Measurements from ENCODE around the gene LONRF2. TPM values are rescaled to one million over a fixed set of nuclear protein-coding genes. Genes with fewer than 3 reads are reported as not detected.

The LONRF2 gene
- total and polyA plus RNA-seq, 2 donors: 0.24 to 0.62 TPM

DNA sequence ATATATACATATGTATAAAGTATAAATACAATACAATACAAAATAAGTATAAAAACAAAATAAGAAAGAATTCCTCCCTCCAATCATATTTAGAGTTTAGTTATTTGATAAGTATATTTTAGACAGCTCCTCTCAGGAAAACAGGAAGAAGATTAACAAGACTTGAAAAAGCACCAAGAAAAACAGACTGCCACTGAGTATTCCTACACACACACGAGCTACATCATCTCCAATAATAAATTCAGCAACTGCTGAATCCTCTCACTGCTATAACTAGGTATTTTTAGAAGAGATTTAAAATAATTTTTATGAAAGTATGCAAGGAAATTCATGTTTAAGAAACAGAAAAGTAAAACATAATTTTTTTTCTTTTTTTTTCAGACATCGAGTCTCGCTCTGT lies 13.0 kb downstream of the LONRF2 start:
- no peak for DNase-seq (ENCODE audit: low read depth in 6 of 9, low spot score in 9 of 9)
- Histone ChIP-seq H3K4me3 (ENCODE audit: low read length in 2 of 2) (no peak overlapping the region), H3K27me3 (ENCODE audit: control insufficient read depth in 2 of 2, insufficient read depth in 1 of 2, low read length in 1 of 2) (no peaks in the 10 kb centered on the region), H3K9me3 (ENCODE audit: control insufficient read depth in 2 of 2, insufficient read depth in 1 of 2, low read length in 1 of 2) (no peaks in the 10 kb centered on the region), H3K36me3 (ENCODE audit: control insufficient read depth in 2 of 2, insufficient read depth in 2 of 2, low read length in 1 of 2) (no peaks in the 10 kb centered on the region), H3K27ac (ENCODE audit: low read depth in 1 of 2, low read length in 1 of 2) (no peak overlapping the region), H3K4me1 (ENCODE audit: control insufficient read depth in 2 of 2, insufficient read depth in 2 of 2, low read length in 2 of 2) (no peaks in the 10 kb centered on the region)
- 97% methylated on average over 3 of the region's 3 CpGs for WGBS

DNA sequence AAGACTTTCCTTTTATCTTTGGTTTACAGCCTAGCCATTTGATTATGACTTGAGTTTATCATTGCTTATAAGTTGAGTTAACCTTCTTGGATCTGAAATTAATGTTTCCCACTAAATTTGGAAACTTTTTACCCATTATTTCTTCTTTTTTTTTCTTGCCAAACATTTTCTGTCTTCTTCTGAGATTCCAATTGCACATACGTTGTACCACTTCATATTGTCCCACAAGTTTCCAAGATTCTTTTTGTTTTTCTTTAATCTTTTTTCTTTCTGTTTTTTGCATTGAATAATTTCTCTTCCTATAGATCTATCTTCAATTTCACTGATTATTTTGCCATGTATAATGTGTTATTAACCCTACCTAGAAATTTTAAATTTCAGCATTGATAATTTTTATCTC lies 18.6 kb downstream of the LONRF2 start:
- Histone ChIP-seq H3K36me3 (ENCODE audit: control insufficient read depth in 2 of 2, insufficient read depth in 2 of 2, low read length in 1 of 2) (no peaks in the 10 kb centered on the region), H3K4me3 (ENCODE audit: low read length in 2 of 2) (no peak overlapping the region), H3K27ac (ENCODE audit: low read depth in 1 of 2, low read length in 1 of 2) (no peak overlapping the region), H3K27me3 (ENCODE audit: control insufficient read depth in 2 of 2, insufficient read depth in 1 of 2, low read length in 1 of 2) (peaks cover 0 to under 1% of the 10 kb centered on the region in 2 donors), H3K4me1 (ENCODE audit: control insufficient read depth in 2 of 2, insufficient read depth in 2 of 2, low read length in 2 of 2) (no peaks in the 10 kb centered on the region), H3K9me3 (ENCODE audit: control insufficient read depth in 2 of 2, insufficient read depth in 1 of 2, low read length in 1 of 2) (no peaks in the 10 kb centered on the region)
- no peak for DNase-seq (ENCODE audit: low read depth in 6 of 9, low spot score in 9 of 9)
- 98% methylated on average over 1 of the region's 1 CpG for WGBS

DNA sequence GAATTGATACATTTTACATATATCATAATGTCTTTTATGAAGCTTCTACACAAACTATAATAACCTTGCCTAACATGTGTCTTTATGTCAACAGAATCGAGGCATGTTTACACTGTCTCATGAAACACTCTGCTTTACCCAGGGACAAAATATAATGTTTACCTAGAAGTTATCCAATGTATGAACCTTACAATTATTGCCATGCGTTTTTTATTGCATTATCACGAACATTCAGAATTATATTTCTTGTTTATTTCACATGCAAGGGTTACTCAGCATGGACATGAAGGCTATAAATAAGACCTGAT lies 19.8 kb downstream of the LONRF2 start:
- Histone ChIP-seq H3K4me3 (ENCODE audit: low read length in 2 of 2) (no peak overlapping the region), H3K27ac (ENCODE audit: low read depth in 1 of 2, low read length in 1 of 2) (no peak overlapping the region), H3K9me3 (ENCODE audit: control insufficient read depth in 2 of 2, insufficient read depth in 1 of 2, low read length in 1 of 2) (no peaks in the 10 kb centered on the region), H3K4me1 (ENCODE audit: control insufficient read depth in 2 of 2, insufficient read depth in 2 of 2, low read length in 2 of 2) (no peaks in the 10 kb centered on the region), H3K27me3 (ENCODE audit: control insufficient read depth in 2 of 2, insufficient read depth in 1 of 2, low read length in 1 of 2) (peaks cover 0 to 2% of the 10 kb centered on the region in 2 donors), H3K36me3 (ENCODE audit: control insufficient read depth in 2 of 2, insufficient read depth in 2 of 2, low read length in 1 of 2) (no peaks in the 10 kb centered on the region)
- 96% methylated on average over 3 of the region's 3 CpGs for WGBS
- no peak for DNase-seq (ENCODE audit: low read depth in 6 of 9, low spot score in 9 of 9)

DNA sequence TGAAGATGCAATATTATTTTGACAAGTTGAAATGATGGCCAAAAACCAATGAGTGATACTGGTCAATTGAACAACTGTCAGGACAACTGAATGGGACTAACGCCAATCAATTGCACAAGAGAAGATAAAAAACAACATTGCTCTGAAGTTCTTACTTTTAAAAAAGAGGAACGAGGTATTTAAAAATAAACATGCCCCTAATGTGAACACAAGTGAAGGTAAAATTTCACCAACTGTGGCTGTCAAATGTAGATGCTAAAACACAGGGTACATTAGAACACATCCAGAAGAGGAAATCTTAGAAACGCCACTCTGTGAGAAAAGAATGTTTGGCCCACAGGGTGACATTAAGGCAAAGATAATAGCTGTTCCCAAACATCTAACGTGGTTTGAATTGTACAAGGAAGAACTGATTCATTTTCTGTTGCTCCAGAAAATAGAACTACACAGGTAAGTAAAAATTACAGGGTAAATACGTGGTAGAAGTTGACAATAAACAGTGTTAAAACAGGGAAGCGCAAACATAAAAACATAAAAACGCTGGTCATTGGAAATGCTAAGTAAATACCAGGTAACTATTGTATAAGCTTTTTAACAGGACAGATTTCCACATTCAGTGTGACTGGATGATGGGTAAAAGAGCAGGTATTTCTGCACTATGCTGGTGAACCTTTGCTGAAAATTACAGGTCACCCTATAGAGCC lies 20.3 kb downstream of the LONRF2 start:
- H3K27me3 ChIP-seq (ENCODE audit: control insufficient read depth in 2 of 2, insufficient read depth in 1 of 2, low read length in 1 of 2): peaks cover 0 to 2% of the 10 kb centered on the region in 2 donors
- H3K9me3 ChIP-seq (ENCODE audit: control insufficient read depth in 2 of 2, insufficient read depth in 1 of 2, low read length in 1 of 2): no peaks in the 10 kb centered on the region
- no peaks in the 10 kb centered on the region for H3K36me3 ChIP-seq (ENCODE audit: control insufficient read depth in 2 of 2, insufficient read depth in 2 of 2, low read length in 1 of 2)
- H3K4me1 ChIP-seq (ENCODE audit: control insufficient read depth in 2 of 2, insufficient read depth in 2 of 2, low read length in 2 of 2): no peaks in the 10 kb centered on the region
- 88% methylated on average over 7 of the region's 7 CpGs for WGBS
- H3K27ac ChIP-seq (ENCODE audit: low read depth in 1 of 2, low read length in 1 of 2): no peak overlapping the region
- DNase-seq (ENCODE audit: low read depth in 6 of 9, low spot score in 9 of 9): no peak
- H3K4me3 ChIP-seq (ENCODE audit: low read length in 2 of 2): no peak overlapping the region

DNA sequence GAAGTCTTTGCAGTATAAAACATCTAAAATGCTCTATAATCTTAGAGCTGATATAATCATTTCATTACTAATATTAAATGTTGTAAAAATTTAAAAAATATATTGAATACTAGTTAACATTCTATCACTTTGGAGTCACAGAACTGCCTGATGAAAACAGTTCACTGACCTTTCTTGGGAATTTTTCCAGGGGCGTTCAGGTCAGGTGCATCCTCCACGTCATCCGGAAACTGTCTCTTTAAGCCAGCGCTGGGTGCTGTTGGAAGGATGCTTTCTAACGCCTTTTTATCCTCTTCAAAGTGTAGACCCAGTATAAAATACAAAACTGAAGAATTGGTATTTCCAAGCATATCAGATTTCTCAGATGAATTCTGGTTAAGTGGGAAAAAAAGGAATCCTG lies 22.8 kb downstream of the LONRF2 start:
- Histone ChIP-seq H3K4me3 (ENCODE audit: low read length in 2 of 2) (no peak overlapping the region), H3K27ac (ENCODE audit: low read depth in 1 of 2, low read length in 1 of 2) (no peak overlapping the region), H3K27me3 (ENCODE audit: control insufficient read depth in 2 of 2, insufficient read depth in 1 of 2, low read length in 1 of 2) (peaks cover 0 to 2% of the 10 kb centered on the region in 2 donors), H3K4me1 (ENCODE audit: control insufficient read depth in 2 of 2, insufficient read depth in 2 of 2, low read length in 2 of 2) (no peaks in the 10 kb centered on the region), H3K36me3 (ENCODE audit: control insufficient read depth in 2 of 2, insufficient read depth in 2 of 2, low read length in 1 of 2) (no peaks in the 10 kb centered on the region), H3K9me3 (ENCODE audit: control insufficient read depth in 2 of 2, insufficient read depth in 1 of 2, low read length in 1 of 2) (no peaks in the 10 kb centered on the region)
- WGBS: 96% methylated on average over 5 of the region's 5 CpGs
- no peak for DNase-seq (ENCODE audit: low read depth in 6 of 9, low spot score in 9 of 9)

DNA sequence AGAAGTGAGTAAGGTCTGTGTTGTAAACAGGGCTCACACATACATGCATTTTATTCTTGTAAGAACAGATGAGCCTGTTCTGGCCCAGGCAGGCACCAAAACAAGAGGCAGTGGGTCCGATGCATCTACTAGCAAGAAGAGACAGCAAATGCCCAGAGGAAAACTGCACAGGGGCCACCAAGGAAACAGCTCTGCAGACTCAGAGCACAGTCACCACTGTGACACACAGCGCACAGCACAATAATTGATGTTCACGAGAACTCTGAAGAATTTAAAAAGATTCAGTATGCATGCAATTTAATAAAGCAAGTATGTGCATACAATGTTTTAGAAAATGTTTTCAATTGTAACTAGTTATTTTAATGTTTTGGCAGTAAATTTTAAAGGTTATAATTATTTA lies 24.8 kb downstream of the LONRF2 start:
- no peaks in the 10 kb centered on the region for H3K36me3 ChIP-seq (ENCODE audit: control insufficient read depth in 2 of 2, insufficient read depth in 2 of 2, low read length in 1 of 2)
- WGBS: 97% methylated on average over 3 of the region's 3 CpGs
- H3K4me1 ChIP-seq (ENCODE audit: control insufficient read depth in 2 of 2, insufficient read depth in 2 of 2, low read length in 2 of 2): no peaks in the 10 kb centered on the region
- no peak overlapping the region for H3K4me3 ChIP-seq (ENCODE audit: low read length in 2 of 2)
- no peaks in the 10 kb centered on the region for H3K9me3 ChIP-seq (ENCODE audit: control insufficient read depth in 2 of 2, insufficient read depth in 1 of 2, low read length in 1 of 2)
- peaks cover 0 to 2% of the 10 kb centered on the region in 2 donors for H3K27me3 ChIP-seq (ENCODE audit: control insufficient read depth in 2 of 2, insufficient read depth in 1 of 2, low read length in 1 of 2)
- no peak overlapping the region for H3K27ac ChIP-seq (ENCODE audit: low read depth in 1 of 2, low read length in 1 of 2)
- no peak for DNase-seq (ENCODE audit: low read depth in 6 of 9, low spot score in 9 of 9)

DNA sequence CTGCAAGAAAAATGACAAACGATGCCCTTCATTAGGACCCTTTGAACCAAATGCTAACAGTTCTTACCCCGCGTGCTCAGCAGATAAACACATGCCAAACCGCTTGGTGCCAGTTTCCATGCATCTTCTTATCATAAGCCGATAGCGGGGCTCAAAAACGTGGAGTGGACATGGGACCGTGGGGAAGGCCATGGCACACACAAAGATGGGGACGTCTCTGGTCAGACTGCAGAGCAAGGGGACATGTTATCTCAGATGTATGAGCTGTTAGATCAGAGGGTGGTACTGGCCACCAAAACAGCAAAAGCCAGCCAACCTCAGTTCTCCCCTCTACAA lies 28.2 kb downstream of the LONRF2 start:
- Histone ChIP-seq H3K9me3 (ENCODE audit: control insufficient read depth in 2 of 2, insufficient read depth in 1 of 2, low read length in 1 of 2) (no peaks in the 10 kb centered on the region), H3K4me1 (ENCODE audit: control insufficient read depth in 2 of 2, insufficient read depth in 2 of 2, low read length in 2 of 2) (peaks cover 3 to 16% of the 10 kb centered on the region in 2 donors), H3K27ac (ENCODE audit: low read depth in 1 of 2, low read length in 1 of 2) (no peak overlapping the region), H3K27me3 (ENCODE audit: control insufficient read depth in 2 of 2, insufficient read depth in 1 of 2, low read length in 1 of 2) (peaks cover 0 to 2% of the 10 kb centered on the region in 2 donors), H3K36me3 (ENCODE audit: control insufficient read depth in 2 of 2, insufficient read depth in 2 of 2, low read length in 1 of 2) (no peaks in the 10 kb centered on the region), H3K4me3 (ENCODE audit: low read length in 2 of 2) (no peak overlapping the region)
- no peak for DNase-seq (ENCODE audit: low read depth in 6 of 9, low spot score in 9 of 9)
- 98% methylated on average over 9 of the region's 9 CpGs for WGBS

DNA sequence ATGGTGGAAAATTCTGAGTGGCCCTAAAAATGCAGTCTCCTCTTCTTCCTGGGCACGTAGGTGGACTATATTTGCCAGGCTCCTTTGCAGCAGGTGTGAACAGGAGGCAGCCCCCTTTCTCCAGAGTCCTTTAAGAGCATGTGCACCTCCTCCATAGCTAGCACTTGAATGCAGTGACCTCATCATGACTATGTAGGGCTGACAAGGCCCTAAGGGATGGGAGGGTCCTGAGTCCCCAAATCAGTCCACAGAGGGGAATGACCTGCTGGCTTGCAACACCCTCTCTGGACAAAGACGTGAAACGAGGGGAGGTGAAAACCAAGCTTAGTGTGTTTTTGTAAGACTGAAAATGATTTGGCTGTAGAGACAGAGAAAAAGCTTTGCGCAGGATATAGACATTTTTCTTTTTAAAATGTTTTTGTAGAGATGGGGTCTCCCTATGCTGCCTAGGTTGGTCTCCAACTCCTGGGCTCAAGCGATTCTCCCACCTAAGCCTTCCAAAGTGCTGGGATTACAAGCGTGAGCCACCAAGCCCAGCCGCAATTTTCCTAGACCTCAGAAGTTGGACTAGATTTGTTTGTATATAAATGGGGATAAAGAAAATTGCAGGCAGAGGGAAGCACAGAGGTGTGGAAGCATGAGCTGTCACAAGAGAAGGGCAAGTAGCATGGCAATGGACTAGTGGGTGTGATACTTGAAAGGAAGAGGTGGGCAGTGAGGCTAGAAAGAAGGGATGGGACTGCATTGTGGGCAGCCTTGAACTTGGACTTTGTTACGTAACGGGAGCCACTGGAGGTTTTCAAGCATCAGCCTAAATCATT lies 28.8 kb downstream of the LONRF2 start:
- Histone ChIP-seq H3K27ac (ENCODE audit: low read depth in 1 of 2, low read length in 1 of 2) (no peak overlapping the region), H3K36me3 (ENCODE audit: control insufficient read depth in 2 of 2, insufficient read depth in 2 of 2, low read length in 1 of 2) (no peaks in the 10 kb centered on the region), H3K4me1 (ENCODE audit: control insufficient read depth in 2 of 2, insufficient read depth in 2 of 2, low read length in 2 of 2) (peaks cover 3 to 16% of the 10 kb centered on the region in 2 donors), H3K9me3 (ENCODE audit: control insufficient read depth in 2 of 2, insufficient read depth in 1 of 2, low read length in 1 of 2) (no peaks in the 10 kb centered on the region), H3K27me3 (ENCODE audit: control insufficient read depth in 2 of 2, insufficient read depth in 1 of 2, low read length in 1 of 2) (no peaks in the 10 kb centered on the region), H3K4me3 (ENCODE audit: low read length in 2 of 2) (no peak overlapping the region)
- 91% methylated on average over 9 of the region's 9 CpGs for WGBS
- DNase-seq (ENCODE audit: low read depth in 6 of 9, low spot score in 9 of 9): no peak

DNA sequence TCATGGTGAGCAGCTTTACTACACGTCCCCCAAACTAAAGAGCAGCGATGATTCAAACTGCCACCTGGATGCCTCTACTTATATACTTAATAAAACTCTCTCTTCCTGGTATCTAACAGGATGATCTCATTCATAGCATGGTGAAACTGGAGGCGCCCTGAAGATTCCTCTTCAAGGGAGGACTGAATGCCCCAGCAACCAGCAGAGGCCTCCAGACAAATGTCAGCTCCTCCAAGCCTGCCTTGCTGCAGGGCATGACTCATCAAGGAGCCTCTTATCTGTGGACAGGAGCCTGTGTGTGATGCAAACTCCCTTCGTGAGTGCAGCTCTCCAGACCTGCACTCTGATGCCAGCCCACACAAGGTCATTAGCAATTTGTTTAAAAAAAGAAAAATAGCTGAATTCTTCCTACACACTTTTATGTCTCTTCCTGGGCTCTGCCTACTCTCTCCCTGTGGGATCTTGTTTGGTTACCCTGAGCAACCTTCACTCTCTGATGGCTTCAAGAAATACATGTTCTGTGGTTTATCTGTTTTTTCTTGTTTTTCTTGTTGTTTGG lies 30.2 kb downstream of the LONRF2 start:
- H3K9me3 ChIP-seq (ENCODE audit: control insufficient read depth in 2 of 2, insufficient read depth in 1 of 2, low read length in 1 of 2): no peaks in the 10 kb centered on the region
- no peak overlapping the region for H3K27ac ChIP-seq (ENCODE audit: low read depth in 1 of 2, low read length in 1 of 2)
- H3K27me3 ChIP-seq (ENCODE audit: control insufficient read depth in 2 of 2, insufficient read depth in 1 of 2, low read length in 1 of 2): no peaks in the 10 kb centered on the region
- WGBS: 50% methylated on average over 4 of the region's 4 CpGs
- peaks cover 3 to 16% of the 10 kb centered on the region in 2 donors for H3K4me1 ChIP-seq (ENCODE audit: control insufficient read depth in 2 of 2, insufficient read depth in 2 of 2, low read length in 2 of 2)
- H3K36me3 ChIP-seq (ENCODE audit: control insufficient read depth in 2 of 2, insufficient read depth in 2 of 2, low read length in 1 of 2): no peaks in the 10 kb centered on the region
- no peak overlapping the region for H3K4me3 ChIP-seq (ENCODE audit: low read length in 2 of 2)
- DNase-seq (ENCODE audit: low read depth in 6 of 9, low spot score in 9 of 9): peak in 1 of 9 donors; percentile 23

All from thymus (tissue), 11 donors.